Activated CD8-positive, alpha-beta T cell treated with anti-CD3 and anti-CD28 coated beads for 36 hours (primary cell): ENCODE results near the gene SND1. TPM values are rescaled to one million over a fixed set of nuclear protein-coding genes. Genes with fewer than 3 reads are reported as not detected.

Experiments
- ATAC-seq: fragments of 200-7000 bp; cut with Tn5 transposase; one replicate; pipeline ENCODE4 v1.10.0; 2021; ENCODE audit warnings: mild to moderate bottlenecking, moderate library complexity
- CTCF ChIA-PET: fragments of 350-600 bp; sonication (Branson Sonifier 250); formaldehyde crosslinking; loops from one replicate; lab custom pipeline; 2021; ENCODE audit warnings: antibody characterized with exemption; lab: Charles Lee
- POLR2A ChIA-PET: fragments of 350-600 bp; sonication (Branson Sonifier 250); formaldehyde crosslinking; loops from one replicate; lab custom pipeline; 2021; ENCODE audit warnings: antibody characterized with exemption; lab: Charles Lee
- DNase-seq: peaks from one replicate; pipeline ENCODE4 v3.0.0-alpha.2; 2020
- H3K27ac Mint-ChIP-seq: one replicate; pipeline ENCODE4 v1.8.0; 2021; ENCODE audit warnings: mild to moderate bottlenecking, mixed read lengths
- H3K27me3 Mint-ChIP-seq: one replicate; pipeline ENCODE4 v1.8.0; 2021; ENCODE audit warnings: mixed read lengths
- H3K36me3 Mint-ChIP-seq: one replicate; pipeline ENCODE4 v1.8.0; 2021; ENCODE audit warnings: low read depth, mixed read lengths
- H3K4me1 Mint-ChIP-seq: one replicate; pipeline ENCODE4 v1.8.0; 2021; ENCODE audit warnings: low read depth, mixed read lengths
- H3K4me3 Mint-ChIP-seq: one replicate; pipeline ENCODE4 v1.8.0; 2021; ENCODE audit warnings: mild to moderate bottlenecking, moderate library complexity, mixed read lengths
- H3K9me3 Mint-ChIP-seq: one replicate; pipeline ENCODE4 v1.8.0; 2021; ENCODE audit warnings: mixed read lengths
- CTCF ChIP-seq: fragments of 200-600 bp; IDR thresholded peaks from one replicate; pipeline ENCODE4 v1.8.0; 2022; ENCODE audit warnings: antibody characterized with exemption, mild to moderate bottlenecking
- intact Hi-C: fragments of 100-400 bp; cut with micrococcal nuclease; formaldehyde crosslinking; loops from one replicate; pipeline ENCODE4 v1.10.0; 2022
- total RNA-seq, 2 experiments: library from RNA; stranded (reverse); gene quantifications; one replicate each; pipeline ENCODE4 v1.2.3, GENCODE V29; 2021

Gene SND1
- total RNA-seq, 2 experiments from 2014 or later: 206 to 208 TPM

GRCh38 chr7:127741764-127742375, 89.9 kb downstream of the SND1 start:
- intact Hi-C loops: no loop called here
- Mint-ChIP-seq H3K4me1 (peaks cover 53% of the 10 kb centered on the region), H3K9me3 (no peaks in the 10 kb centered on the region), H3K36me3 (peaks cover 39% of the 10 kb centered on the region), H3K4me3 (no peak overlapping the region), H3K27ac (peak overlapping the region; percentile 5), H3K27me3 (no peaks in the 10 kb centered on the region)
- CTCF ChIA-PET: no interaction called here
- POLR2A ChIA-PET: no interaction called here
- no peak for TF ChIP-seq CTCF
- peak; percentile 4 for DNase-seq
- peak; percentile 25 for ATAC-seq

- ChIA-PET CTCF (no interaction called here), POLR2A (no interaction called here)
- peaks cover 59% of the 10 kb centered on the region for H3K4me1 Mint-ChIP-seq
- peaks cover 48% of the 10 kb centered on the region for H3K36me3 Mint-ChIP-seq
- H3K4me3 Mint-ChIP-seq: no peak overlapping the region
- intact Hi-C loops: no loop called here
- no peak for TF ChIP-seq CTCF
- no peaks in the 10 kb centered on the region for H3K27me3 Mint-ChIP-seq
- DNase-seq: peak; percentile 8
- H3K9me3 Mint-ChIP-seq: no peaks in the 10 kb centered on the region
- peak; percentile 88 for ATAC-seq
- H3K27ac Mint-ChIP-seq: peak overlapping the region; percentile 14
These were observed 93.5 kb downstream of the SND1 start for GRCh38 chr7:127745445-127745844.

GRCh38 chr7:127751062-127751461, 99.1 kb downstream of the SND1 start:
- POLR2A ChIA-PET: no interaction called here
- Mint-ChIP-seq H3K4me3 (no peak overlapping the region), H3K27me3 (no peaks in the 10 kb centered on the region), H3K9me3 (no peaks in the 10 kb centered on the region), H3K4me1 (peaks cover 62% of the 10 kb centered on the region), H3K27ac (no peak overlapping the region), H3K36me3 (peaks cover 42% of the 10 kb centered on the region)
- no peak for TF ChIP-seq CTCF
- CTCF ChIA-PET: no interaction called here
- no peak for ATAC-seq
- intact Hi-C loops: no loop called here
- no peak for DNase-seq

GRCh38 chr7:127751490-127752448, 99.8 kb downstream of the SND1 start:
- no peaks in the 10 kb centered on the region for H3K9me3 Mint-ChIP-seq
- intact Hi-C loops: no loop called here
- ChIA-PET CTCF (no interaction called here), POLR2A (no interaction called here)
- no peak overlapping the region for H3K4me3 Mint-ChIP-seq
- H3K36me3 Mint-ChIP-seq: peaks cover 42% of the 10 kb centered on the region
- no peak for TF ChIP-seq CTCF
- H3K27me3 Mint-ChIP-seq: no peaks in the 10 kb centered on the region
- H3K4me1 Mint-ChIP-seq: peaks cover 62% of the 10 kb centered on the region
- ATAC-seq: no peak
- H3K27ac Mint-ChIP-seq: no peak overlapping the region
- DNase-seq: peak; percentile 16

GRCh38 chr7:127752829-127753228, 100.8 kb downstream of the SND1 start:
- CTCF ChIA-PET: interaction anchor here (0.9 kb wide), 1 partner anchor 10 kb away, joined by 3 read pairs; no protein-coding TSS in a partner anchor
- Mint-ChIP-seq H3K9me3 (no peaks in the 10 kb centered on the region), H3K27me3 (no peaks in the 10 kb centered on the region), H3K27ac (no peak overlapping the region), H3K4me3 (no peak overlapping the region), H3K36me3 (peaks cover 36% of the 10 kb centered on the region), H3K4me1 (peaks cover 68% of the 10 kb centered on the region)
- TF ChIP-seq CTCF: no peak
- intact Hi-C loops: no loop called here
- no peak for ATAC-seq
- no peak for DNase-seq
- POLR2A ChIA-PET: no interaction called here
